GM19324 (cell line): ENCODE data around the gene FEN1.
A peak's percentile ranks its signal among the peaks of the same experiment; 100 is the strongest.

ENCODE experiments used
- ATAC-seq: cut with Tn5 transposase; IDR thresholded peaks from one replicate; pipeline ENCODE4 v1.9.1; 2021; ENCODE audit warnings: mild to moderate bottlenecking, moderate library complexity; ENCODE audit not compliant: unreplicated experiment, low FRiP score

The FEN1 gene

DNA sequence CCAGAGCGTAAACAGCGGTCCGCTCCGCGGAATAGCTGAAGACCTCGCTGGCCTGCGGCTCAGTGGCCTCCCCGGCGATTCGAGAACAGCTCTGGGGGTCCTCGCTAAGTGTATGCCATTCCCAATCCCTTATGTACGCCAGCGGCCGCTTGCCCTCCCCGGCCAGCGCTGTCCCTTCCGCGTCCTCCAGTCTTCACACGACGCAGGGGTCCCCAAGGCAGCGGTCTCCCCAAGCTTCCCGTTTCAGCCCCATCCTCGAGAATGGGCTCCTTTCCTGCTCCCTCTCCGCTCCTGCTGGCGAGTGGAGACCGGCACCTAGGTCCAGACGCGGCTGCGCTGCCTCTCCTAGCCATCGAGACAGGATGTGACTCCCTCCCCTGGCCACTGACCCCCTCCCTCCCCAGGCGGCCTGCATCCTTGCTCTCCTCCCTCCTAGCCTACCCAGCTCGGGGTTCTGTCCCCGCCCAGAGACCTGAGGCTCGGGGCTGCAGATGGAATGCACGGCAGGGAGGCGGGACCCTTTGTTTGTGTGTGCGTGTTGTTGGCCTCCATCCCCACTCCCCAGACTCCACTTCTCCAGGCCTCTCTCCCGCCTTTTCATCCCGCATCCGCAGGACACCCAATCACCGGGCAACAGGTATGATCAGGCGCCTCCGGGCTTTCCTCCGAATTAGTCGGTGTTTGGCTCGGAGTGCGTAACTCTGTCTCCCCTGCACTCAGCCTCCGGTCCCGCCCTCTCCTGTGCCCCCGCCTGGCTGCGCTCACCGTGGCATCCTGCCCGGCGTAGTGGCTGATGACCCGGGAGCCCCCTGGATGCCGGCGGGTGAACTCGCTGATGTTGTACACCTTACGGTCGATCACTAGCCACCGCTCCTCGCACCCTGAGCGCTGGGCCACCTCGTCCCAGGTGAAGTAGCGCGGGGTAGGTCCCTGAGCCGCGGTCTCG, 23.4 kb downstream of the FEN1 start:
- peak; percentile 28 for ATAC-seq

DNA sequence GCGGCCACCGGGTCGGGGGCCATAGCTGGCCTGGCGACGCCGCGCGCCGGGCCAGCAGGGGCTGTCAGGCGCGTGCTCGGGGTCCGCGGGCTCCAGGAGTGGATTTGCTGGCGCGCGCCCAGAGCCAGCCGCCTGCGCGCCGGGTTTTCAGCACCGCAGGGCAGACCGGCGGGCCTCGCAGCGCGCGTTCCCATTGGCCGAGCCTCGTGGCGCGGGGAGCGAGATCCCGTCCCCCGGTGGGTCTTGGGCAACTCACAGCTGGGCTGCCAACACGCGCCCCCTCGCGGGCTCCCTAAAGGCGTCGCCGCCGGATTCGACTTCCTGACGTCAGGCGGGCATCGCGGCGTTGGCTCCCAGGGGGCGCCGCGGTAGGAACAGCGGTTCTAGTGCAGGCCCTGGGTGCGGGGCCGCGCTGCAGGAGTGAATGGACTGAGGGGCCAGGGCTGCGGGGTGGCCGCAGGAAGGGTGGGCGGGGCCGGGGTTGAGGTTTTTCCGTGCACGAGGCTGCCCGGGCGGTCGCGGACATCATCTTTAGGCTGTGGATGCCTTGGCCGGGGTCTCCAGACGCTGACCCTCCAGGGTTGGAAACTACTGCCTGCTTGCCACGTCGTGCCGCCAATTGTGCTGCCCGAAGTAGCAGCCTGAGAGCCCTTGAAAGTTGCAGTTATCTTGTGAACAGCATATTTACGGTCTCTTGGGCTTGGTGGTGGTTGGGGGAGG, 24.2 kb downstream of the FEN1 start, which contains the start of gene FADS1:
TSS of gene FADS1 (minus strand) at position 268 of the 720 bp plus-strand sequence. CDS start at position 194, 74 bp downstream.
- peak; percentile 57 for ATAC-seq

DNA sequence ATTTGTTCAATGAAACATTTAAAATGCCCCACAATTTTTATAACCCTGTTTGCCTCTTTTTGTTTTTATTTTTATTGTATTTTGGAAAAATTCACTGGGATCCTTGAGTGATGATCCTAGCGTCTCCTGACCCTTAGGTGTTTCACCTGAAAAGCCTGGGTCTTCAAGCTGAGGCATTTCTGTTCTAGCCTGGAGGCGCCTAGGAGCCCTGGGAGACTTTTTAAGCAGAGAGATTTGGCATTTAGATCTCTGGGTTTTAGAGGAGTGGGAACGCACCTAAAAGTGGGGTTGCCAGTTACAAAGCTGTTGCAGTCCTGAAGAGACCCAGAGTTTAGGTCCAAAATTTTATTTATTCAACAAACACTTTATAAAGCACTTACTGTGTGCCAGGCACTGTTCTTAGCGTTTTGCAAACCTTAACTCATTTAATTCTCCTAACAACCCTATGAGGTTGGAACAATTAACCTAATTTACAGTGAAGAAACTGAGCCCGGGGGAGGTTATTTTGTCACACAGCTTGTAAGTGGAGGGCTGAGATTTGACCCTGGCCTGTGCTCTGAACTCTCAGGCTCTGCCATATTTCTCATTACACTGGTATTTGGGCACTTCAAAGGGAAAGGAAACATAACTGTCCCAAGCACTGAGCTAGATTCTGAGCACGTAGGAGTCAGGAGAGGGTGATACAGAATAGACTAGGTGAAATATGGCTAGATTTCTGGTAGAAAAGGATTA, 24.9 kb downstream of the FEN1 start:
- no peak for ATAC-seq

DNA sequence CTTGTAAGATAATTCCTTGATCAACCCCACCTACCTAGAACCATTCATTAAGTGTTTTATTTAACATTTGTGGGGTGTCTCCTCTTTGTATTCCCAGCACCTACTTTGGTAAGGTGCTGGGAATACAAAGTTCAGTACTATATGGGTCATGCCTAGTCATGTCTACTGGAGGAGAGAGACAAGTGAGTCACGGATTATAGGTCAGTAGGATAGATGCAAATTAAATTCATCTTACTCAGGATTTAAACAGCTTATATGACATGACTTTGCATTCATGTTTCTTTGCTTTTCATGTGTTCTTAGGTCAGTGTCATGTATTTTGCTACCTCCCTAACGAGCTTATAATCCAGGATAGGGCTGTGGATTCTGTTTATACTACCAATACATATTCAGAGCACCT, 27.5 kb downstream of the FEN1 start:
- no peak for ATAC-seq

DNA sequence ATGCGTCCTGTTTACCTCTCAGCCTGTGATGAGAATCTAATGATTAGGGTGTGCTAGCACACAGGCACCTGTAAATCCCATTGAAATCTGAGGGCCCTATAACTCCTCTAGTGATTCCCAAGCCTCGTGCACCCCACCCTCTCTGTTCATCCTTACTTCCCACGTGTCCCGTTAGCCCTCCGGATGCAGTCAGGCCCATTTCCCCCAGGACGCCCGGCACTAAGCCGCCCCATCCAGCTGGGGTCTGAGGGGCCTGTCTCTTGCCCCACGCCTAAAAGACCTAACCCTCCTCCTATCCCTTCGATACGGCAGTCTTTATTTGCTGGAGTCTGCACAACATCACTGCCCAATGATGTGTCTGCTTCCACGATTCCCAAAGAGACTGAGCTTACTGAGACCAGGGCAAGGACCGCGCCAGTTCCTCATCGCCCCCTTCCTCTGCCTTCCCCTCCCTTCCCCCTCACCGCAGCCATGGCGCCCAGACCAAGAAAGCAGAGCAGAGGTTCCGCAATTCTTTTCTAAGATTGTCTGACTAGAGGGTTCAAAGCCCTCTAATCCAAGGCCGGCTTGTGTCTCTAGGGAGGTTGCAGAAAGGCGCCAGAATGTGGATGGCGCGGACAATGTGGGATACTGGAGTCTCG, 34.3 kb downstream of the FEN1 start:
- peak; percentile 5 for ATAC-seq

DNA sequence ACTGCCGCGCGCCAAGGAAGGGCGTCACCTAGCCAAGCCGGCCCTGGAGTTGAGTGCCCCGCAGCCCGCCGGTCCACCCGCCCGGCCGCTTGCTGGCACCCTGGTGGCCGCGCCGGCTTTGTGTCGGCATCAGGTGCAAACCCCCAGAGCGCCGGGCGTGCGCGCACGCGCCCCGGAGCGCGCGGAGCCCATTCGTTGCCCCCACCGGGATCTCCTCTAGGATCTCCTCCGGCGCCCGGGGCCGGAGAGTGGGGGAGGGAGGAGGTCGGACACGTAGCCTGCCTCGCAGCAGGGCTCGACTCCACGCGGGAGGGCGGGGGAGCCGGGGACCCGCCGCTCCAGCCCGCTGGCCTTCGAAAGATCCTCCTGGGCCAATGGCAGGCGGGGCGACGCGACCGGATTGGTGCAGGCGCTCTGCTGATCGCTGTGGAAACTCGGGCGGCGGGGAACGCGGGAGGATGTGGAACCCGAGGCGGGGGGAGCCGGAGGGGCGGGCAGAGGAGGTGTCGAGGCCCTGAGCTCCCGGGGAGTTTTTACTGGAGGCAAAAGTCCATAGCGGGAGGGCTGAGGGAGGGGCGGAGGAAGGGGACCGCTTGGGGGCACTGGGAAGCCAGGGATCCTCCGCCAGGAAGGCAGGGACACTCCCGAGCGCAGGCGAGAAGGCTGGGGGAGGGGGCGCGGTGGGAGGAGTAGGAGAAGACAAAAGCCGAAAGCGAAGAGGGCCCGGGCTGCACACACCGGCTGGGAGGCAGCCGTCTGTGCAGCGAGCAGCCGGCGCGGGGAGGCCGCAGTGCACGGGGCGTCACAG, 35.1 kb downstream of the FEN1 start, which contains the start of gene FADS2:
TSS of gene FADS2 (plus strand) at position 730 of the 808 bp plus-strand sequence. CDS start 91 bp downstream, outside the sequence.
- ATAC-seq, result peak; percentile 72

DNA sequence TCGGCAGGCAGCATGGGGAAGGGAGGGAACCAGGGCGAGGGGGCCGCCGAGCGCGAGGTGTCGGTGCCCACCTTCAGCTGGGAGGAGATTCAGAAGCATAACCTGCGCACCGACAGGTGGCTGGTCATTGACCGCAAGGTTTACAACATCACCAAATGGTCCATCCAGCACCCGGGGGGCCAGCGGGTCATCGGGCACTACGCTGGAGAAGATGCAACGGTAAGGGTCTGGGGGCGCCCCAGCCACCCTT, 35.6 kb downstream of the FEN1 start:
- peak; percentile 3 for ATAC-seq

DNA sequence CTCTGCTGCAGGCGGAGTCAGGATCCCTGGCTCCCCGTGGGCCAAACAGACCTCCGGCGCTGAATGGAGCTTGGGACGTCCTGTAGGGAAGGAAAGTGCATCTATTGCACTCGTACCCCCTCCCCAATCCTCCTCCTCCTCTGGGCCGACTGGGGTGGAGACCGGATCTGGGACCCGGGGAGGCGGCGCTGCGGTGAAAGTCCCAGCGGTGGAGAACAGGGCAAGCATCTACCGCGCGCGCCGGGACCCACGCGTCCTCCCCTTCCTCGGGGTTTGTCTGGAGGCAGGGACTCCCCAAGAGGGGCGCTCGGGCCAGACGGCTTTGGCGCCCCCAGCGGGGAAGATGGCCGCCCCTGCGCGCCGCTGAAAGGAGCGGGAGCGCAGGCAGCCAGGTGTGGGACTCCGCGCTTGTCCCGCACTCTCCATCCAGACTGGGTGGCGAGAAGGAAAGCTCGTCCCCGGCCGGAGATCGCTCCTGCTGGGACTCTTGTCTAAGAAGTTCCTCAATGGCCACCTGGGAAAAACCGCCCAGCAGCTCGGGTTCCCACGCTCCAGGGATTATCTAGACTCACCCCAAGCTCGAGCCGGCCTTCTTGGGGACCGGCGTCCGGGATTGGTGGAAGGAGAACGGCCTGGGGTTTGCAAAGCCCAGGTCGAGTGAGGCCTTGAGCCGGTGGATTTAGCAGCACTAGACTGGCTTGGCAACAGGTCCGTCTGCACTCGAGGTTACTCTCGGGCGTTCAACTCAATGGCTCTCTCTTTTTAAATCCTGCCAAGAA, 36.1 kb downstream of the FEN1 start:
- peak; percentile 24 for ATAC-seq

DNA sequence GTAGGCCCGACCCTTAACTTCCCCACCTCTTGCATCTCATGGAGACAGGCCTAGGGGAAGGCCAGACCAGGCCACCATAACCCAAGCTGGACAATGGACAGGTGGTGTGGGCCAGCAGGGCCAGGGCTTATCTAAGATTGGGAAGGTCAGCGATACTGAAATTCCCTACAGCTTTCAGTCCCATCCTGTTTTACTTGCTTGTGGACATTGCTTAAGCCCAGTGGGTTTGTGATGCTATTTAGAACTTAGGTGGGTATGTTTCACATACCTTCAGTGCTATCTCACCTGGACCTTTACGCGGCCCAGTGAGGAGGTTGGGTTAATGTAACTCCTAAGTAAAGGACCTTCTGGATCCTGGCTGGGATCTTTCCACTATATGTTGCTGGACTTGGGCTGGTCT, 37.1 kb downstream of the FEN1 start:
- ATAC-seq, result no peak

DNA sequence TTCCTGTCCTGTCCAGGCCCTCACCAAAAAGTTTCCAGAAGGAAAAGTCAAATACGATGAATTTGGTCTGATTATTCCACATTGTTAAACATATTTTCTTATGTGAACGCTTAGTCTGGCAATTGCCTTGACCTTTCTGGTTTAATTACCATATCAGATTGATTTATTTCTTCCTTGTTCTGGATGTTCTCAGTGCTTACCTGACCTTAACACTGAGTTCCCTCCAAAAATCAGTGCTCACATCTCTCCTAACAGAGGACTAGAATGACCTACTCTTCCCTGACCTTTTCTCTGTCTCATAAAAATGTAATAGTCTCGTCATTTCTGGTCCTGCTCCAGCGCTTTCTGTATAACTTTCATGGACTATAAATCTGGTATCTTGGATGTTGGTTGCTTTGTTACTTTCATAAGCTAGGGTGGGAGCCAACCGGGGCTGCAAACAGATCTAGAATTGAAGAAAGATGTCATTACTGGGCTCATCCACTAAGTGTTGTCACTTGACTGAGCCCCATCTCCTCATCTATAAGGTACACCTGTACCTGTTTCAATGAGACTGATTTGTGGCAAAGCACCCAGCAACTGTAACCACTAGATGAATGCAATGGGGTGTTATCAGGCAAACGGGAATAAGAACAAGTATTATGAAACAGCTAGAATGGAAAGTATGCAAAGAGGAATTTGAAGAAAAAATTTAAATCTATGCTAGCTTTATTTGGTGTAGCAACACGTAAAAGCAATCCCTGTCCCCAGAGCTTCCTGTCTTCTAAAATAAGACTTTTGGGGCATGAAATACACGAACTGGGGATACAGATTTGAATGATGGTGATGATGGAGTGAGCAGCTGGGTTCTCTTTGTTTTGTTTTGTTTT, 37.8 kb downstream of the FEN1 start:
- ATAC-seq, result no peak

DNA sequence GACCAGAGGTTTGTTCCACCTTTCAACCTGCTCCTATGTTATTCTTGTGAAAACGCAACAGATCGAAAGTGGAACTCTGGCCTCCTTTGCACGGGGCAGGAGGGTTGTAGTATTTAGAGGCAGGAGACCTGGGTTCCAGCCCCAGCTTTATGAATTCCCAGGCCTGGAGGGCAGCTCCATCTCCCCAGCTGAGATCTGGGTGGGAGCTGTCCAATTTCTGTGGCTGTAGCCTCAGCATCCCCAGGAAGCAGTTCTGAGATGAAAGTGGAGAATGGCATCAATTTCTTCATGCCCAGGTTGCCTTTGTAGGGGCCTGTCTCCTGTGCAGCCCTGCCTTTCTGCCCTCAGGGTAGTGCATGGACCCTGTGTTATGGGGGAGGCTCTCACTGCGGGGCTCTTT, 39.5 kb downstream of the FEN1 start:
- no peak for ATAC-seq

DNA sequence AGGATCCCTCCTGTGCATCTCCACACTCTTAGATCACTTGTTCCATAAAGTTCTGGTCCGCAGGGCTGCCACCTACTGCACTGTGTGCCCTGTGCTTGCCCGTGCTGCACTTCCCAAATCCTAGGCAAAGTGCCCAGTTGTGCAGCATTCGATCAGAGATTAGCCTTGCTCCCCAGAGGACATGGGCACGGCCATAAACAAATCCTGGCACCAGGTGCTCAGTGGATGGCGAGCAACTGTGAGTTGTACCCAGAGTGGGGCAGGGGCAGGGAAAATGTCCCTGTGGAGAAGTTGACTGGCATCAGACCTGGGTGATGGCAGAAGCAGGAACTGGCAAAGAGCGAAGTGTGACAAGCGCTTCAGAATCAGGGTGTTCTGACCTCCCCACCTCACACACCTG, 40.0 kb downstream of the FEN1 start:
- ATAC-seq, result no peak

DNA sequence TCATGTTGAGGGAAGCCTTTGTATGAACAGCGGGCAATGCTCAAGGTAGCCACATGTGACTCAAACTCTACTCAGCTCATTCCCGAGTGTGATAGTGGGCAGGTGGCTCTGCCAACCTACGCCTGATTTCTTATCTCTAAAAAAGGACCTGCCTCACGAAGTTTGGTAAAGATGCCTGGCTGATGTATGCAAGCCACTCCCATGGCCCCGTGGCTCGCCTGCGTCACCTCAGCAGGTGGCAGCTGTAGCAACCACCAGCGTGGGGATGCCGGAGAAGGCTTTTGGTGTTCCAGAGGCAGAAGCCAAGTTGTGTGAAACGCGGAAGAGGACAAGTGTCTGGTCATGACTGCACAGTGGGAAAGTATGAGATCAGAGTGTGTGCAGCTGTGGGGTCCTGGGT, 40.8 kb downstream of the FEN1 start:
- no peak for ATAC-seq

DNA sequence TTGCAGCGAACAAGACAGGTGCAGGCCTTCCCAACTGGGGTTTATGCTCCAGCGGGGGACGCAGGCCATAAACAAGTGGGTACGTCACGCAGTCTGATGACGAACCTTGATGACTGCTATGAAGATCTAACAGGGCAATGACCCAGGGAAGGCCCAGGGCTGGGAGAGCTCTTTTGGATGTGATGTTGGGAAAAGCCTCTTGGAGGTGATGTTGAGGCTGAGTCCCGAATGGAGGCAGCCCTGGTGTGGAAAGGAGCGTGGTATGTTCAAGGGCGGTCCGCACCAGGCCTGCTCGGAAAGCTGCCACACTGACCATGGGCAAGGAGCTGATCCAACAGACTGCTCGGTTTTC, 41.2 kb downstream of the FEN1 start:
- ATAC-seq, result no peak

DNA sequence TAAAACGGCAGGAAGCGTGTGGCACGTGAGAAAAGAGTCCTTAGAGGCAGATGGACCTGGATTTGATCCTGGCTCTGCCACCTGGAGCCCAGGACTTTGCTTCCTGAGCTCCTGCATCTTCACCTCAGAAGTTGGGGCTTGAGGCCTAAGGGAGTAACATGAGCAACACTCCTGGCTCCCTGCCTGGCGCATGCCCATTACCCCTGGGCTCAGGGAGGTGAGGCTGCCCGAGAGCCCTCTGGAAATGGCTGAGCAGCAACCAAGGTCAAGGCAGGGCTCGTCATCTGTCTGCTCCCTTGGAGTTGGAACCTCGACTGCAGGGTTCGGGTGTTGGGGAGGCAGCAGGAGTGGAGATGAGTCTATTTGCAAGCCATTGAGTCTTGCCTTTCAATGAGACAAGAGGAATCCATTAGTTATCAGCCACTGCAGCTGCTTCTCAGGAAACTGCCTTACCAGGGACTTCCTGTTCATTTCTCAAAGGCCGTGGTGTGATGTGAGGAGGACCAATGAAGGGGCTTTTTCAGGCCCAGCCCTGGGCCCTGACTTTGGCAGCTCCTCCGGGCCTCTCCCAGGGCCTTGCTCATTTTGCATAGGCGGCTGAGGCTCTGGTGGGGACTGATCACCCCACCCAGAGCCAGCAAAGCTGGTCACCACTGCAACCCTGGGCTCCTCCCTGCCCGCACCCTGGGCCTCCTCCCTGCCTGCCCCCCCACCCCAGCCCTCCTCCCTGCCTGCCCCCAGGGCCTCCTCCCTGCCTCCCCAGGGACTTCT, 41.8 kb downstream of the FEN1 start:
- peak; percentile 57 for ATAC-seq

DNA sequence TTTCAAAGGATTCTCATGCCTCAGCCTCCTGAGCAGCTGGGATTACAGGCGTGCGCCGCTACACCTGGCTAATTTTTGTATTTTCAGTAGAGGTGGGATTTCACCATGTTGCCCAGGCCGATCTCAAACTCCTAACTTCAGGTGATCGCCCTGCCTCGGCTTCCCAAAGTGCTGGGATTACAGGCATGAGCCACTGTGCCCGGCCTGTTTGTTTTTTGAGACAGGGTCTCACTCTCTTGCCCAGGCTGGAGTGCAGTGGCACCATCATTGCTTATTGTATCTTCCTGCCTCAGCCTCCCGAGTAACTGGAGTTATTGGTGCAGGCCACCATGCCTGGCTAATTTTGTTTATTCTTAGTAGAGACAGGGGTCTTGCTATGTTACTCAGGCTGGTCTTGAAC, 43.5 kb downstream of the FEN1 start:
- ATAC-seq, result no peak

DNA sequence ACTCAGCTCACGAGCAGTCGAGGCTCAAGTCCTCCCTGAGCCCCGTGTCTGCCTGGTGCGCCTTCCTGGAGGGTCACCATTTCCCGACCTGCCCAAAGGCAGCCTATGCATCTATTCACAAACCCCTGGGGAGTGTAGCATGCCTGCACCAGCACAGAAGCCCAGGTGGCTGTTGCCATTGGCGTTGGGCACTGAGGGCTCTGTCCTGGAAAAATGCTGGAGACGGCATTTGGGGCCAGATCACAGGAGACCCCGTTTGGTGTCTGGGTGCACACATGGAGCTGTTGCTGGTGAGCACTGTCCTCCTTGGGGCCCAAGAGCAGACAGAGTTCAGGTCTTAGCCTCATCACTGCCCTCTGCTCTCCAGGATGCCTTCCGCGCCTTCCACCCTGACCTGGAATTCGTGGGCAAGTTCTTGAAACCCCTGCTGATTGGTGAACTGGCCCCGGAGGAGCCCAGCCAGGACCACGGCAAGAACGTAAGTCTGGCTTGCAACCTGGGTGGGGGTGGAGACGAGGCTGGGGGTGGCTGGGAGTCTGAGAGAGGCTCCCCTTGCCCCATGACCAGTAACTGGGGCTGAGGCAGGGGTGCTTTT, 44.8 kb downstream of the FEN1 start:
- no peak for ATAC-seq
